Uterus (tissue), 2 donors: ENCODE measurements around the gene ZRANB3.

Experiments used
- POLR2A ChIP-seq, 2 donors: fragments of 450-650 bp; IDR thresholded peaks; one replicate each; pipeline ENCODE4 v1.6.1; 2016; ENCODE audit warnings: antibody characterized with exemption in 2 of 2, mild to moderate bottlenecking in 1 of 2, moderate library complexity in 1 of 2
- TF ChIP-seq, protein P1 (sequence below), 4 experiments: fragments of 200-600 bp in 2 of 4; fragments of 450-650 bp in 2 of 4; sonication (generic) in 2 of 4; IDR thresholded peaks; one replicate each; pipeline ENCODE4 v1.5.1; 2016 to 2019; ENCODE audit warnings: antibody characterized with exemption in 4 of 4, mild to moderate bottlenecking in 2 of 4, moderate library complexity in 1 of 4

DNA sequence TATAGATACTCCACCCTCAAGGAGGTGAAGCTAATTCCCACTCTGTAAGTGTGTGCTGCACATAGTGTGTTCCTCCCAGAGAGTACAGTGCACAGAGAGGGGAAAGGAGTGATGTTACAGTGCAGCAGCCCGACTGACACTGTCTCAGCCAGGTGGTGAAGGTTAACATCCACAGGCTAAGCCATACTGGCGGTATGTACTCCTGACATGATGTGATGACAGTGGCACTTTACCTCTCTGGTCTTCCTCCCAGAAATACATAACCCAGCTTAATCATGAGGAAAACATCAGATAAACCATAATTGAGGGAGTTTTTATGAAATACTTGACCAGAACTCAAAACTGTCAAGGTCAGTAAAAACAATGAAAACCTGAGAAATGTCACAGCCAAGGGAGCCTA, 371.8 kb downstream of the ZRANB3 start:
- TF ChIP-seq, protein P1, sequence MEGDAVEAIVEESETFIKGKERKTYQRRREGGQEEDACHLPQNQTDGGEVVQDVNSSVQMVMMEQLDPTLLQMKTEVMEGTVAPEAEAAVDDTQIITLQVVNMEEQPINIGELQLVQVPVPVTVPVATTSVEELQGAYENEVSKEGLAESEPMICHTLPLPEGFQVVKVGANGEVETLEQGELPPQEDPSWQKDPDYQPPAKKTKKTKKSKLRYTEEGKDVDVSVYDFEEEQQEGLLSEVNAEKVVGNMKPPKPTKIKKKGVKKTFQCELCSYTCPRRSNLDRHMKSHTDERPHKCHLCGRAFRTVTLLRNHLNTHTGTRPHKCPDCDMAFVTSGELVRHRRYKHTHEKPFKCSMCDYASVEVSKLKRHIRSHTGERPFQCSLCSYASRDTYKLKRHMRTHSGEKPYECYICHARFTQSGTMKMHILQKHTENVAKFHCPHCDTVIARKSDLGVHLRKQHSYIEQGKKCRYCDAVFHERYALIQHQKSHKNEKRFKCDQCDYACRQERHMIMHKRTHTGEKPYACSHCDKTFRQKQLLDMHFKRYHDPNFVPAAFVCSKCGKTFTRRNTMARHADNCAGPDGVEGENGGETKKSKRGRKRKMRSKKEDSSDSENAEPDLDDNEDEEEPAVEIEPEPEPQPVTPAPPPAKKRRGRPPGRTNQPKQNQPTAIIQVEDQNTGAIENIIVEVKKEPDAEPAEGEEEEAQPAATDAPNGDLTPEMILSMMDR (IDR thresholded peaks at IDR 0.05), result no peak
- TF ChIP-seq POLR2A (IDR thresholded peaks at IDR 0.05), result no peak
